HG03457 (cell line): ENCODE data around the gene ENOPH1.
A peak's percentile ranks its signal among the peaks of the same experiment; 100 is the strongest.

Experiments
- ATAC-seq: cut with Tn5 transposase; IDR thresholded peaks from one replicate; pipeline ENCODE4 v1.9.1; 2021; ENCODE audit warnings: moderate number of reproducible peaks; ENCODE audit not compliant: unreplicated experiment

The ENOPH1 gene

GRCh38 chr4:82425478-82425877 lies 4.9 kb upstream of the ENOPH1 start:
- ATAC-seq: no peak

- ATAC-seq: no peak
These were observed 1.8 kb upstream of the ENOPH1 start for GRCh38 chr4:82428526-82428968.

- peak; percentile 50 for ATAC-seq
These were observed 1.2 kb upstream of the ENOPH1 start for GRCh38 chr4:82428969-82429727.

GRCh38 chr4:82429728-82430192 lies 630 bp upstream of the ENOPH1 start:
- peak; percentile 9 for ATAC-seq

- ATAC-seq: no peak
These were observed 765 bp downstream of the ENOPH1 start for GRCh38 chr4:82430964-82431745.

- ATAC-seq: no peak
These were observed 1.4 kb downstream of the ENOPH1 start for GRCh38 chr4:82431831-82432230.

GRCh38 chr4:82432596-82432995 lies 2.2 kb downstream of the ENOPH1 start:
- no peak for ATAC-seq

GRCh38 chr4:82433791-82434190 lies 3.4 kb downstream of the ENOPH1 start:
- no peak for ATAC-seq

GRCh38 chr4:82434949-82435348 lies 4.6 kb downstream of the ENOPH1 start:
- no peak for ATAC-seq

GRCh38 chr4:82436130-82436529 lies 5.7 kb downstream of the ENOPH1 start:
- ATAC-seq: no peak

GRCh38 chr4:82436780-82437179 lies 6.4 kb downstream of the ENOPH1 start:
- ATAC-seq: no peak

- no peak for ATAC-seq
These were observed 7.1 kb downstream of the ENOPH1 start for GRCh38 chr4:82437285-82438005.

GRCh38 chr4:82439088-82439487 lies 8.7 kb downstream of the ENOPH1 start:
- no peak for ATAC-seq

GRCh38 chr4:82447886-82448285 lies 17.5 kb downstream of the ENOPH1 start:
- no peak for ATAC-seq

- ATAC-seq: no peak
These were observed 20.8 kb downstream of the ENOPH1 start for GRCh38 chr4:82450966-82451755.

- no peak for ATAC-seq
These were observed 21.6 kb downstream of the ENOPH1 start for GRCh38 chr4:82452026-82452425.

GRCh38 chr4:82457266-82457665 lies 26.9 kb downstream of the ENOPH1 start:
- no peak for ATAC-seq

- no peak for ATAC-seq
These were observed 28.3 kb downstream of the ENOPH1 start for GRCh38 chr4:82458729-82459128.

GRCh38 chr4:82461710-82462109 lies 31.3 kb downstream of the ENOPH1 start:
- no peak for ATAC-seq

- ATAC-seq: no peak
These were observed 32.0 kb downstream of the ENOPH1 start for GRCh38 chr4:82462415-82462831.

- ATAC-seq: no peak
These were observed 32.8 kb downstream of the ENOPH1 start for GRCh38 chr4:82463221-82463620.
